CD14-positive monocyte (primary cell): ENCODE measurements around the gene SSX4B. TPM values are rescaled to one million over a fixed set of nuclear protein-coding genes. Genes with fewer than 3 reads are reported as not detected.
"Not testable (repeated sequence)": the region's sequence is repeated elsewhere in the genome, so short reads cannot be mapped to it uniquely, and the experiment has no call there.

Experiments
- DNase-seq, 3 donors: peaks; one replicate each; pipeline ENCODE4 v3.0.0-alpha.2; 2011 to 2022
- H2AFZ ChIP-seq: 2 replicates; pipeline ENCODE4 v1.6.0; 2012; ENCODE audit warnings: mild to moderate bottlenecking, low read depth, low read length, inconsistent platforms; ENCODE audit not compliant: insufficient read depth, poor library complexity, severe bottlenecking
- H3K27ac ChIP-seq, 2 donors: 1 replicate in 1 of 2; 2 replicates in 1 of 2; pipeline ENCODE4 v1.5.1; 2012 to 2013; ENCODE audit warnings: low read length in 2 of 2, control low read depth in 1 of 2, inconsistent platforms in 1 of 2, low read depth in 1 of 2, mild to moderate bottlenecking in 1 of 2
- H3K27me3 ChIP-seq, 2 donors: one replicate each; pipeline versions ENCODE4 v1.6.0 to v1.6.1; 2011 to 2013; ENCODE audit warnings: low read length in 2 of 2; ENCODE audit not compliant: control insufficient read depth in 2 of 2, insufficient read depth in 2 of 2
- H3K36me3 ChIP-seq, 2 donors: replicated peaks in 1 of 2; 1 replicate in 1 of 2; 2 replicates in 1 of 2; pipeline versions ENCODE4 v1.5.1 to v1.6.1; 2012 to 2013; ENCODE audit warnings: low read length in 2 of 2, control low read depth in 1 of 2, inconsistent platforms in 1 of 2, mild to moderate bottlenecking in 1 of 2; ENCODE audit not compliant: insufficient read depth in 2 of 2, control insufficient read depth in 1 of 2
- H3K4me1 ChIP-seq, 2 donors: 1 replicate in 1 of 2; 2 replicates in 1 of 2; pipeline versions ENCODE4 v1.5.1 to v1.6.1; 2012 to 2013; ENCODE audit warnings: low read length in 2 of 2, control low read depth in 1 of 2, inconsistent platforms in 1 of 2, mild to moderate bottlenecking in 1 of 2, moderate library complexity in 1 of 2; ENCODE audit not compliant: insufficient read depth in 2 of 2, control insufficient read depth in 1 of 2
- H3K4me2 ChIP-seq: replicated peaks from 2 replicates; pipeline ENCODE3; 2012; ENCODE audit warnings: low read length, moderate library complexity, mild to moderate bottlenecking; ENCODE audit not compliant: poor library complexity, severe bottlenecking; ENCODE audit errors: extremely low read depth
- H3K4me3 ChIP-seq, 3 experiments: fragments of 200-600 bp in 1 of 3; sonication (generic) in 1 of 3; replicated peaks in 1 of 3; 1 replicate in 2 of 3; 2 replicates in 1 of 3; pipeline ENCODE4 v1.5.1; 2011 to 2013; ENCODE audit warnings: low read length in 3 of 3, mild to moderate bottlenecking in 3 of 3, control low read depth in 2 of 3, low read depth in 2 of 3, inconsistent platforms in 1 of 3, moderate library complexity in 1 of 3
- H3K79me2 ChIP-seq: 2 replicates; pipeline ENCODE4 v1.6.0; 2012; ENCODE audit warnings: mild to moderate bottlenecking, control low read depth, inconsistent platforms, low read length, moderate library complexity; ENCODE audit not compliant: insufficient read depth
- H3K9ac ChIP-seq: 2 replicates; pipeline ENCODE4 v1.6.0; 2017; ENCODE audit warnings: low read length, mild to moderate bottlenecking; ENCODE audit not compliant: insufficient read depth, poor library complexity, severe bottlenecking
- H3K9me3 ChIP-seq, 2 donors: replicated peaks in 1 of 2; 1 replicate in 1 of 2; 2 replicates in 1 of 2; pipeline versions ENCODE4 v1.5.1 to v1.6.1; 2012 to 2013; ENCODE audit warnings: low read length in 2 of 2, control low read depth in 1 of 2; ENCODE audit not compliant: control insufficient read depth in 1 of 2, insufficient read depth in 1 of 2
- H4K20me1 ChIP-seq: 2 replicates; pipeline ENCODE4 v1.6.0; 2012; ENCODE audit warnings: mild to moderate bottlenecking, low read length, control low read depth, moderate library complexity; ENCODE audit not compliant: insufficient read depth
- H3K27ac Mint-ChIP-seq, 7 donors: one replicate each; pipeline ENCODE4 v1.8.0; 2020; ENCODE audit warnings: mild to moderate bottlenecking in 7 of 7, mixed read lengths in 7 of 7, moderate library complexity in 6 of 7, inconsistent platforms in 2 of 7
- H3K27me3 Mint-ChIP-seq, 3 donors: one replicate each; pipeline ENCODE4 v1.8.0; 2021 to 2022; ENCODE audit warnings: low read depth in 3 of 3, mild to moderate bottlenecking in 3 of 3, mixed read lengths in 3 of 3, moderate library complexity in 3 of 3, inconsistent platforms in 1 of 3
- H3K36me3 Mint-ChIP-seq, 2 donors: one replicate each; pipeline ENCODE4 v1.8.0; 2020; ENCODE audit warnings: mixed read lengths in 2 of 2, inconsistent platforms in 1 of 2, mild to moderate bottlenecking in 1 of 2
- H3K4me1 Mint-ChIP-seq: one replicate; pipeline ENCODE4 v1.8.0; 2020; ENCODE audit warnings: mild to moderate bottlenecking, mixed read lengths
- H3K4me3 Mint-ChIP-seq, 2 donors: one replicate each; pipeline ENCODE4 v1.8.0; 2020; ENCODE audit warnings: mild to moderate bottlenecking in 2 of 2, mixed read lengths in 2 of 2, moderate library complexity in 1 of 2
- H3K9me3 Mint-ChIP-seq, 7 donors: one replicate each; pipeline ENCODE4 v1.8.0; 2020 to 2022; ENCODE audit warnings: mixed read lengths in 7 of 7, mild to moderate bottlenecking in 6 of 7, moderate library complexity in 6 of 7, inconsistent platforms in 2 of 7
- WGBS: methylation state at CpG from one replicate; pipeline ENCODE4 v1.1.5; 2013; ENCODE audit warnings: missing lambda C conversion rate; ENCODE audit not compliant: insufficient coverage; 5-methylcytosine and 5-hydroxymethylcytosine counted together
- intact Hi-C, 2 donors: fragments of 100-400 bp; cut with micrococcal nuclease; formaldehyde crosslinking; loops; one replicate each; pipeline versions ENCODE4 v1.15.0 to v1.15.1; 2023
- polyA plus RNA-seq, 3 donors: library from polyadenylated mRNA; depleted of rRNA in 1 of 3; unstranded in 2 of 3; stranded (reverse) in 1 of 3; fragments of 300-500 nt in 2 of 3; fragments of >200 nt in 1 of 3; fragmentation: Illumina TruSeq in 2 of 3; gene quantifications; 1 replicate in 2 of 3; 2 replicates in 1 of 3; pipeline ENCODE4 v1.2.3, GENCODE V29; 2012 to 2021

The SSX4B gene
- polyA plus RNA-seq, 3 donors = not detected

DNA sequence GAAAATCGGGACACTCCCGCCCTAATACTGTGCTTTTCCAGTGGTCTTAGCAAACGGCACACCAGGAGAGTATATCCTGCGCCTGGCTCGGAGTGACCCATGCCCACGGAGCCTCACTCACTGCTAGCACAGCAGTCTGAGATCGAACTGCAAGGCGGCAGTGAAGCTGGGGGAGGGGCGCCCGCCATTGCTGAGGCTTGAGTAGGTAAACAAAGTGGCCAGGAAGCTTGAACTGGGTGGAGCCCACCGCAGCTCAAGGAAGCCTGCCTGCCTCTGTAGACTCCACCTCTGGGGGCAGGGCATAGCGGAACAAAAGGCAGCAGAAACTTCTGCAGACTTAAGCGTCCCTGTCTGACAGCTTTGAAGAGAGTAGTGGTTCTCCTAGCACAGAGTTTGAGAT is 22.0 kb upstream of the SSX4B start:
- H3K36me3 Mint-ChIP-seq, H3K79me2 ChIP-seq, H3K4me3 Mint-ChIP-seq, H4K20me1 ChIP-seq, H3K36me3 ChIP-seq, H3K4me1 Mint-ChIP-seq, DNase-seq, H3K4me3 ChIP-seq, H3K27ac ChIP-seq, H3K4me2 ChIP-seq, H3K27me3 ChIP-seq, H3K9ac ChIP-seq, H2AFZ ChIP-seq, intact Hi-C loops, H3K9me3 ChIP-seq, H3K4me1 ChIP-seq, H3K27ac Mint-ChIP-seq: not testable (repeated sequence)
- peaks cover 5 to 25% (median 16%) of the 10 kb centered on the region in 7 donors for H3K9me3 Mint-ChIP-seq
- H3K27me3 Mint-ChIP-seq = peaks cover 0 to 11% (median 0%) of the 10 kb centered on the region in 3 donors
- 100% methylated on average over 2 of the region's 13 CpGs for WGBS

DNA sequence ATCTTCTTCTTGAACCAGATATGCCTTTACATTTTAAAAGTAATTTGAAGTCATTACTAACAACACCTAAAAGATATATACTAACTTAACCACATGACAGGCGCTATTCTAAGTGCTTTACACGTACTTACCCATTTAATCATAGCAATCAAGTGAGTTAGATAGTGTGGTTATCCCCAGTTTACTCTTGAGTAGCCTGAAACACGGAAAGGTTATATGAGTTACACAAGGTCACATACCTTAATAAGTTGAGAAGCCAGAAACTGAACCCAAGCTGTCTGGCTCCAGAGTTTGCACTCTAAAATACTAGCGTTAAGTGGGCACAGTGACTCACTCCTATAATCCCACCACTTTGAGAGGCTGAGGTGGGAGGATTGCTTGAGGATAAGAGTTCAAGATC is 18.4 kb upstream of the SSX4B start:
- H2AFZ ChIP-seq, H3K27ac ChIP-seq, H3K4me3 ChIP-seq, H3K9ac ChIP-seq, H3K79me2 ChIP-seq, H3K4me1 ChIP-seq, H3K36me3 Mint-ChIP-seq, intact Hi-C loops, H3K27me3 ChIP-seq, H3K36me3 ChIP-seq, H3K27ac Mint-ChIP-seq, H3K4me2 ChIP-seq, H3K4me3 Mint-ChIP-seq, DNase-seq, H3K4me1 Mint-ChIP-seq, H4K20me1 ChIP-seq, H3K9me3 ChIP-seq: not testable (repeated sequence)
- peaks cover 0 to 10% (median 0%) of the 10 kb centered on the region in 3 donors for H3K27me3 Mint-ChIP-seq
- H3K9me3 Mint-ChIP-seq = peaks cover 4 to 24% (median 8%) of the 10 kb centered on the region in 7 donors
- no CpG with 5 or more reads among the region's 4 CpGs for WGBS

DNA sequence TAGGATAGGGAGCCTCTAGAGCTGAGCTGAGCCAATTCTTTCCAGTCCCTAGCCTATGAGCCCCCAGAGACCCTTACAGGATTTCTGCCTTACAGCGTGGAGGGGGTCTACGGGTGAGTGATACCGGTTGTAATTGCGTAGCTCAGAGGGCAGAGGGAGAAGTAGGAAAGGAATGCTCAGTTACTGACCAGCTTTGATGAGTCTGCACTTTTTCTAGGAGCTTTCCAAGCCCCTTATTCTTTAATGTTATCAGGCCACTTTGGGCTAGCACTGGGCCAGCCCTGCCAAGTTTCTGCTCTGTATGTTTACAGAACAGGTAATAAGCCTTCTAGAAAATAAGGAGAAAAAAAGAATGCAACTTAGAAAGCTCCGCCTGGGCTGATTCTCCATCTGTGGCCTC is 17.8 kb upstream of the SSX4B start:
- H3K4me1 Mint-ChIP-seq, H3K27ac ChIP-seq, H3K36me3 ChIP-seq, H4K20me1 ChIP-seq, H3K27me3 ChIP-seq, H3K9ac ChIP-seq, H3K36me3 Mint-ChIP-seq, H3K4me1 ChIP-seq, intact Hi-C loops, H2AFZ ChIP-seq, H3K9me3 ChIP-seq, DNase-seq, H3K4me3 ChIP-seq, H3K79me2 ChIP-seq, H3K4me3 Mint-ChIP-seq, H3K27me3 Mint-ChIP-seq, H3K4me2 ChIP-seq: not testable (repeated sequence)
- WGBS = no CpG with 5 or more reads among the region's 5 CpGs
- Mint-ChIP-seq H3K27ac (peak overlapping the region in 1 of 7 donors; percentile 68), H3K9me3 (peaks cover 2 to 20% (median 5%) of the 10 kb centered on the region in 7 donors)

DNA sequence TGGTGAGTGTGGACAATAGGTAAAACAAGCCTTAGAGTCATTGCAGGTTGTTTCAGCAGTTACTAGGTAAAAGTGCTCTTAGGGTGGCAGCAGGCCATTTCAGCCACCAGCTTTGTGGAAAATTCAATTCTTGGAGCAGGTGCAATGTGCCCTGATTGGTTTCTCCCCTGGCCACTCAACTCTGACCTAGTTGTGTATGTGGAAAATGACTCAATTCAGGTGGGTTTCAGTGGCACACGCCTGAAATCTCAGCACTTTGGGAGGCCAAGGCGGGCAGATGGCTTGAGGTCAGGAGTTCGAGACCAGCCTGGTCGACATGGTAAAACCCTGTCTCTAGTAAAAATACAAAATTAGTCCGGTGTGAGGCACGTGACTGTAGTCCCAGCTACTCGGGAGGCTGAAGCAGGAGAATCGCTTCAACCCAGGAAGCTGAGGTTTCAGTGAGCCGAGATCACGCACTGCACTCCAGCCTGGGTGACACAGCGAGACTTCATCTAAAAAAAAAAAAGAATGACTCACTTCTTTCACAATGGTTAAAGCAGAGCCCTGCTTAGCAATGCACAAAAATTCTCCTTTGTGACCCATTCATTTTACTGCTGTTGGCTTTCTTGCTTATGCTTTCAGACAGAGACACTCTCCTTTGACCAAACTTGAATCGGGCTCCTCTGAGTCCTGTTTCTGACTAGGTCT is 15.4 kb upstream of the SSX4B start:
- H3K4me1 Mint-ChIP-seq, H3K36me3 Mint-ChIP-seq, H3K4me3 ChIP-seq, intact Hi-C loops, H3K27ac Mint-ChIP-seq, H3K9me3 ChIP-seq, H3K36me3 ChIP-seq, H2AFZ ChIP-seq, H3K4me3 Mint-ChIP-seq, H3K27me3 ChIP-seq, H3K9ac ChIP-seq, H3K4me2 ChIP-seq, H3K9me3 Mint-ChIP-seq, H3K4me1 ChIP-seq, DNase-seq, H3K27ac ChIP-seq, H3K27me3 Mint-ChIP-seq, H3K79me2 ChIP-seq, H4K20me1 ChIP-seq: not testable (repeated sequence)
- WGBS = no CpG with 5 or more reads among the region's 12 CpGs
